ENCODE results near the gene SPHK2.

GRCh38 chr19:48573163-48573505, 46.2 kb upstream of the SPHK2 start:
- TF ChIP-seq POLR2A (IDR thresholded peaks at IDR 0.05; ENCODE audit: low read length) (no peak), GATA1 (IDR thresholded peaks at IDR 0.05; ENCODE audit: low read depth, low read length) (no peak)
